ENCODE results near the gene FMN1.

- no peak for TF ChIP-seq CTCF (IDR thresholded peaks at IDR 0.05)
- no peak for TF ChIP-seq TCF7L2 (IDR thresholded peaks at IDR 0.05; ENCODE audit: low read depth, low read length)
- TF ChIP-seq SIN3A (IDR thresholded peaks at IDR 0.05; ENCODE audit: borderline replicate concordance, insufficient read depth, low read depth, low read length): no peak
- TF ChIP-seq POLR2AphosphoS5 (IDR thresholded peaks at IDR 0.05; ENCODE audit: low read depth, low read length): no peak
- no peak for TF ChIP-seq REST (IDR thresholded peaks at IDR 0.05; ENCODE audit: insufficient read depth in 1 of 2, low read depth in 2 of 2, low read length in 1 of 2)
These were observed 94.8 kb downstream of the FMN1 start for GRCh38 chr15:33099739-33100138.
